Fibroblast of upper back skin (primary cell): ENCODE results near the gene CLEC7A.

Experiments used
- DNase-seq: peaks from one replicate; pipeline ENCODE4 v3.0.0-alpha.2; 2013

The CLEC7A gene

GRCh38 chr12:10136637-10137205, 6.7 kb upstream of the CLEC7A start:
- no peak for DNase-seq

- no peak for DNase-seq
These were observed 5.1 kb upstream of the CLEC7A start for GRCh38 chr12:10135126-10135525.

- no peak for DNase-seq
These were observed 2.9 kb upstream of the CLEC7A start for GRCh38 chr12:10132850-10133370.

GRCh38 chr12:10131111-10131690, 1.2 kb upstream of the CLEC7A start:
- DNase-seq = no peak

- no peak for DNase-seq
These were observed 1.3 kb downstream of the CLEC7A start for GRCh38 chr12:10128687-10129086.

GRCh38 chr12:10126413-10126812, 3.6 kb downstream of the CLEC7A start:
- no peak for DNase-seq

- DNase-seq = no peak
These were observed 7.3 kb downstream of the CLEC7A start for GRCh38 chr12:10122689-10123088.

GRCh38 chr12:10121278-10121677, 8.7 kb downstream of the CLEC7A start:
- no peak for DNase-seq

- DNase-seq = no peak
These were observed 10.9 kb downstream of the CLEC7A start for GRCh38 chr12:10119066-10119465.

- DNase-seq = no peak
These were observed 14.1 kb downstream of the CLEC7A start for GRCh38 chr12:10115890-10116289.

GRCh38 chr12:10115311-10115710, 14.7 kb downstream of the CLEC7A start:
- no peak for DNase-seq

GRCh38 chr12:10113920-10114319, 16.1 kb downstream of the CLEC7A start:
- no peak for DNase-seq

GRCh38 chr12:10113075-10113474, 16.9 kb downstream of the CLEC7A start:
- DNase-seq = no peak

GRCh38 chr12:10111451-10111850, 18.5 kb downstream of the CLEC7A start:
- no peak for DNase-seq

- DNase-seq = no peak
These were observed 19.6 kb downstream of the CLEC7A start for GRCh38 chr12:10110256-10110844.

GRCh38 chr12:10102322-10102721, 27.7 kb downstream of the CLEC7A start:
- no peak for DNase-seq

GRCh38 chr12:10101648-10102220, 28.3 kb downstream of the CLEC7A start:
- no peak for DNase-seq

GRCh38 chr12:10101042-10101579, 28.9 kb downstream of the CLEC7A start:
- DNase-seq = peak; percentile 64

GRCh38 chr12:10098791-10099190, 31.2 kb downstream of the CLEC7A start, which contains the start of gene CLEC1A:
CLEC1A (minus strand) TSS chr12:10098985; CDS start chr12:10098922, 63 bp downstream.
- DNase-seq = peak; percentile 23

- peak; percentile 16 for DNase-seq
These were observed 32.5 kb downstream of the CLEC7A start for GRCh38 chr12:10097521-10097920.

- no peak for DNase-seq
These were observed 34.0 kb downstream of the CLEC7A start for GRCh38 chr12:10095971-10096370.

- DNase-seq = no peak
These were observed 35.2 kb downstream of the CLEC7A start for GRCh38 chr12:10094646-10095395.
